Coronary artery (tissue), 2 donors: ENCODE data around the gene KLK10.
A peak's percentile ranks its signal among the peaks of the same experiment; 100 is the strongest.

ENCODE experiments used
- DNase-seq: peaks from one replicate; pipeline ENCODE4 v3.0.0-alpha.2; 2017; ENCODE audit warnings: low spot score
- H3K27ac ChIP-seq, 2 donors: fragments of 200-600 bp; sonication (generic); one replicate each; pipeline ENCODE4 v1.5.1; 2016 to 2019
- H3K4me3 ChIP-seq: fragments of 200-600 bp; sonication (generic); 2 replicates; pipeline ENCODE4 v1.5.1; 2016; ENCODE audit warnings: mild to moderate bottlenecking, moderate library complexity
- CTCF ChIP-seq: fragments of 200-600 bp; sonication (generic); IDR thresholded peaks from one replicate; pipeline ENCODE4 v1.5.1; 2019; ENCODE audit warnings: antibody characterized with exemption

The KLK10 gene

GRCh38 chr19:51027126-51027806 is 7.8 kb upstream of the KLK10 start:
- peak; percentile 55 for DNase-seq
- TF ChIP-seq CTCF: no peak
- Histone ChIP-seq H3K27ac (no peak overlapping the region), H3K4me3 (no peak overlapping the region)

GRCh38 chr19:51026554-51026831 is 7.0 kb upstream of the KLK10 start, which contains the start of gene KLK11:
Gene KLK11 (minus strand): TSS chr19:51026616. CDS start chr19:51025631, 985 bp downstream.
- DNase-seq: peak; percentile 66
- H3K27ac ChIP-seq: no peak within 1 kb of the TSS
- no peak within 1 kb of the TSS for H3K4me3 ChIP-seq
- TF ChIP-seq CTCF: no peak

- TF ChIP-seq CTCF: no peak
- DNase-seq: no peak
- H3K27ac ChIP-seq: no peak overlapping the region
- H3K4me3 ChIP-seq: no peak overlapping the region
These were observed 6.5 kb upstream of the KLK10 start for GRCh38 chr19:51025809-51026553.

GRCh38 chr19:51025401-51025800 is 5.9 kb upstream of the KLK10 start:
- TF ChIP-seq CTCF: no peak
- no peak overlapping the region for H3K27ac ChIP-seq
- no peak overlapping the region for H3K4me3 ChIP-seq
- peak; percentile 31 for DNase-seq

GRCh38 chr19:51024924-51025323 is 5.4 kb upstream of the KLK10 start:
- DNase-seq: no peak
- Histone ChIP-seq H3K27ac (no peak overlapping the region), H3K4me3 (no peak overlapping the region)
- no peak for TF ChIP-seq CTCF

GRCh38 chr19:51023946-51024345 is 4.4 kb upstream of the KLK10 start:
- Histone ChIP-seq H3K4me3 (no peak overlapping the region), H3K27ac (no peak overlapping the region)
- no peak for TF ChIP-seq CTCF
- DNase-seq: no peak

GRCh38 chr19:51022526-51022925 is 3.0 kb upstream of the KLK10 start:
- H3K27ac ChIP-seq: no peak overlapping the region
- H3K4me3 ChIP-seq: no peak overlapping the region
- no peak for TF ChIP-seq CTCF
- DNase-seq: no peak
